HG03103 (cell line): ENCODE data around the gene COL4A2.
A peak's percentile ranks its signal among the peaks of the same experiment; 100 is the strongest.

Source experiments
- ATAC-seq: cut with Tn5 transposase; IDR thresholded peaks from one replicate; pipeline ENCODE4 v1.9.1; 2021; ENCODE audit warnings: low read depth; ENCODE audit not compliant: unreplicated experiment

COL4A2 gene

DNA sequence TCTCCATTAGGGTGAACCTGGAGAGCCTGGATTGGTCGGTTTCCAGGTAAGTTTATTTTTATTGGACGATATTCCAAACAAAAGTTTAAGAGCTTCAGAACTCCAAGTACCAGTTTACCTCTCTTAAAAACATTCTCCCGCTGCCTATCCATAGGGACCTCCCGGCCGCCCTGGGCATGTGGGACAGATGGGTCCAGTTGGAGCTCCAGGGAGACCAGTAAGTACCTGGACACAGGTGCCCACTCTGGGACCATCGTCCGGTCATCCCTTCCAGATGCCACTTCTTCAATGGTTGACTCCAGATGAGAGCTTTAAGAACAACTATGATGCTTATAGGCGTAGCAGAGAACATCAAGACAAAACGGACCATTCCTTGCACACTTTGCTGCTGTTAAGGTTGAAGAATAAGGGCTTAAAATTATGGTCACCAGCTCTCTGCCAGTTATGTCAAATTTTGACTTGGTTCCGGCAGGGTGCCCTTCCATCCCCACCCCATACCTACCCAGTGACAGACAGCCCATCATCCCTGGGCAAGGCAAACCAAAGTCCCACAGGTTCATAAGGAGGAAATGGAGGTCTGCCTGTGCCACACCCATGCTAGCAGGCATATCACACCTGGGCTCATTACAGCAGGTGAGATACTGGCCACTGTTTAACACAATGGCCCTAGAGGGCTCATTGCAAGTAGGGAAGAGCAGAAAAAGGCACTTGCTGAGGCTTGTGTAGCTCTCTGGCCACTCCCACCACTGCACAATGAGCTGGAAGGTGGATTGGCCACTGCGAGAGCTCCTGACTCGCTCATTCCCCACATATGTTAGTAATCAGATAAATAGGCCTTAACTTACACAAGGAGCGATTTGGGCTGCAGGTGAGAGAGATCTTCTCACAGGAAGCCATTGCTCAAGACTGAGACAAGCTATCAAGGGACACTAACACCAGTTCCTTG is 123.6 kb downstream of the COL4A2 start:
- no peak for ATAC-seq

GRCh38 chr13:110431425-110432294 is 124.6 kb downstream of the COL4A2 start:
- no peak for ATAC-seq

DNA sequence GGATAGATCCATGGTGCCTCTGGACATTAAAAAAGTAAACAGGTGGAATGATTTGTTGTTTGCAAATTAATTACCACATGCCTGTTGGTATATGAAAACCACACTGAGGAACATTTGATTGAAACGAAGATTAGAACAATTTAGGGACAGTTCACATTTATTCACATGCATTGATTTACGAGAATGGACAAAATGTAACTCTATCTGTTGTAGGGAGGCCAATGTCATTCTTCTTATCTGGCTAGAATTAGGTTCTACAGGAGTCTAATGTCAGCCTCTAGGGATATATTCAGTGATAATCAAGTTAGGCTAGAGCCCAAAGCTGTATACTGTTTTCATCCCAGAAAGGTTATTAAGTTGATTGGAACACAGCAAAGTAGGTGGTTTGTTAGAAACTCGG is 125.4 kb downstream of the COL4A2 start:
- ATAC-seq, result no peak

DNA sequence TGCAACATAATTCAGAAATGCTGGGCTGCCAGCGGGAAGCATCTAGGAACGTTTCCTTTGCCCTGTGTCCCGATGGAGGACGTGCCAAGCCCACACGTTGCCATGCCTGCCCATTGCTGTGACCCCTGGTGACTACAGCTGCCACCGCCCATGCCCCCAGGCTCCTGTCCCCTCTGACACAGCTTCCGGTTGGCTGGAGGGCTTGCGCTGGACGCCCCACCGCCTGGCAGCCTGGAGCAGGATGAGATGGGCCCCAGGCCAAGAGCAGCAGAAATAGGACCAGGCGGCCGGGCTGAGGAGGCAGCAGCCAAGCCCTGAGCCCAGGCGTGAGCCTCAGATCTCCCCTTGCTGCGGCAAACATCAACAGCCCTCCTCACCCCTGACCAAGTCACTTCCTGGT is 125.9 kb downstream of the COL4A2 start:
- ATAC-seq, result no peak

DNA sequence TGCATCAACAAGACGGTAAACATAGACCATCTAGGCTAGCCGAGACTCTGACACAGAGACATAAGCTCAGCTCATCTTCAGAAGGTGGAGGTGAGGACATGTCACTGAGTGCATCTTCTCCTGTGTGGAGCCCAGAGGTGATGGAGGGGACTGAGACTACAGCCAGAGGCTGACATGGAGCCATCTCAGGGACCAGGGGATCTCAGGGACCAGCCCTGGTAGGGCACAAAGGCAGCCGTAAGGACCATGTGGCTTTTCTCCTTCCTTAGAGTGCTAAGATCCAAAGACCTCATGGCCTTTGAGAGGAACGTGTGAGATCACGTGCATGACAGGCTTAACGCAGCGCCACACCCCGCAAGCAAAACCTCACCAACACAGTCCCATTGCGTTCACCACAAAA is 127.5 kb downstream of the COL4A2 start:
- no peak for ATAC-seq

GRCh38 chr13:110435331-110435730 is 128.2 kb downstream of the COL4A2 start:
- no peak for ATAC-seq

- no peak for ATAC-seq
These were observed 129.2 kb downstream of the COL4A2 start for GRCh38 chr13:110436276-110436675.

DNA sequence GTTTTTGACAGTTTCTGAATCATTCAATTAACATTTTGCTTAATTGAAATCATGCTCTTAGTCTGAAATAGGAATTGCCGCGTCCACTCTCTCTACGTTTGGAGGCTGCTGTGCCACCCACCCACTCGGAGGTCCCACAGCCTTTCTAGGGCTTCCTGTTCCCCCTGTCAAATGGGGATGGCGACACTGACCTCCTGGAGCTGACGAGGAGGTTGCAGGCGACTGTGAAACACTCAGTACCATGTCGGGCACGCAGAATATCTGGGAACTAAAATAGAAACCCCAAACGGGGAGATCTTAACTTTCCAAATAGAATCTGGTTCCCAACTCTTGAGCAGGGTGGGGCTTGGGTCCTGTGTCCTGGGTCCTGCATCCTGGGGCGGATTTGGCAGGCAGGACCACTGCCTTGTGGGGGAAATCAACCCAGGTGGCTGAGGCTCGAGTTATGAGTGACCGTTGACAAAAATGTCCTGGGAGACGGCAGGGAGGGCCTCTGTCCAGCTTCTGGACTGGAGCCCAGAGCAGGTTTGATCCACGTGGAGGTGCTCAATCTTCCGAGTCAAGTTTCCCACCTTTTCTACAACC is 129.8 kb downstream of the COL4A2 start:
- no peak for ATAC-seq

- ATAC-seq, result no peak
These were observed 131.1 kb downstream of the COL4A2 start for GRCh38 chr13:110438211-110438610.

- ATAC-seq, result no peak
These were observed 131.7 kb downstream of the COL4A2 start for GRCh38 chr13:110438776-110439175.

DNA sequence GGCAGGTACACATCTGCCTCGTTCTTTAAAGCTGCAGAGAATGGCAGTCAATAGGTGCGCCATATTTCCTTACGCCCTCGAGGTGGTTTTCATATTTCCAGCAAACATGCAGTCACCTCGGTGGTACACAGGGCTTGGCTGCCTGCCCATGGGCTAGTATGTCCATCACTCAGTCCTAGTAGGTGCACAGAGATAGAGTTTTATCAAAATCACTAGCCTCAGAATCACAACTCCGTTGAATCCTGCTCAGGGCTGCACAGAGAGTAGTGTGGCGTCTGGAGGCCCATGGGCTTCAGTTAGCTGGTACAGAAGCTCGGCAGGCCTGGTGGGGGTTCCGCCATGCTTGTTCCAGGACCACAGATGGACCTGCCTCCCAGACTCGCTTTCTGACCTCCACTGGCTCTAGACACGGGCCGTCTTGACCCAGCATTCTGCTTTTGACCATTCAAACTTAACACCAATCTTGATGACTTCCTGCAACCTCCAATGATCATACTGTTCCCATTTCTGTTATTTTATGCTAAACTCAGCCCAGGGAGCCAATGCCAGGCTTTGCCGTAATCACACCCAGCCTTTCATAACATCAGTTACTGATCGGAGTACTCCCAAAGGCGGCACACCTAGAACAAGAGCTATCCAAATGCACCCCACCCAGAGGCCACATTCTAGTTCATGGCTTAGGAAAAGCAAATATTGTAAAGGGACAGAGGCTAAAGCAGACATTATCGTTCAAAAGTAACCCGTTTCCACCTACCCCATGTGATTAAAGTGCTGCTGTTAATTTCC is 134.1 kb downstream of the COL4A2 start:
- no peak for ATAC-seq

- ATAC-seq, result no peak
These were observed 136.0 kb downstream of the COL4A2 start for GRCh38 chr13:110442930-110443621.

DNA sequence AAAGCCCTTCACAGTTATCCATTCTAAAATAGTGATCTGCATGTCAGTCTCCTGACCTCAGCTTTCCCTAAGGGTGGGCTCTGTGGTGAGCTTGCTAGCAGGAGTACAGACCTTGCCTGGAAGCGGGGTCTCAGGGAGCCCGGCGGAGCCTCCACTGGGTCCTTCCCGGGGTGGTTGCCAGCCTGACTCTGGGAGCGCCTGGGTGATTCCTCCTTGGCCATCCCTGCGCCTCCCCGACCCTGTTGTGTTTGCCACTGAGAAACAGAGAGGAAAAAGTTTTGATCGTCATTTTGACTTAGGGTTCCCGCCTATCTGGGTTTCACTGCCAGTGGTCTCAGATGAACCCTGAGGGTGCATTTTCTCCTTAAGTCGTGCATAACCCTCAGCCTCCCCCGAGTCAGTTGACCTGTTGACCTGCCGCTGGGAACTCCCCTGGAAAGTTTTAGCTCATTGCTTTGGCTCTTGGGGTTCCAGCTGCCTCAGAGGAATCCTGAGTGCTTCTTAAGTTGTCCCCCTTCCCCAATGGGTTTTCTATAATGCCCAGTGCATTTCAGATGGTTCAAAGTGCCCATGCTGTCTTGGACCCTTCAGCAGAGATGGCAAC is 136.6 kb downstream of the COL4A2 start:
- no peak for ATAC-seq

- no peak for ATAC-seq
These were observed 137.2 kb downstream of the COL4A2 start for GRCh38 chr13:110444226-110444653.

DNA sequence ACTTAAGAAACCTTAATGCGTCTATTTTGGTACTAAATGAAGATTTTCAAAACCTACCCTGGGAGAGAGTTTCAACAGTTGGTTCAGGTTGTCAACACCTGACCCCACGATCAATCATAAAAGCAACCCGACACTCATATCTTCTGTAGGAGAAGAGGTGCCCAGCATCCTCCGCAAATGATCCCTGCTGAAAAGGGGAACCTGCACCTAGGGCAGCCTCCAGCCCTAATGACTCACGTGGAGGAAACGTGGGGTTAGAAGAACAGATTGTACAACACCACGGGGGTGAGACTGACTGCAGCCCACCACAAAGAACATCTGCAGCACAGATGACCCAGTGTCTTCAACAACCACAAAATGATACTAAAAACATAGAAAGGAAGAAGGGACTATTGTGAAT is 138.1 kb downstream of the COL4A2 start:
- peak; percentile 58 for ATAC-seq

GRCh38 chr13:110445722-110446574 is 138.9 kb downstream of the COL4A2 start:
- no peak for ATAC-seq

GRCh38 chr13:110446575-110446890 is 139.4 kb downstream of the COL4A2 start:
- no peak for ATAC-seq

DNA sequence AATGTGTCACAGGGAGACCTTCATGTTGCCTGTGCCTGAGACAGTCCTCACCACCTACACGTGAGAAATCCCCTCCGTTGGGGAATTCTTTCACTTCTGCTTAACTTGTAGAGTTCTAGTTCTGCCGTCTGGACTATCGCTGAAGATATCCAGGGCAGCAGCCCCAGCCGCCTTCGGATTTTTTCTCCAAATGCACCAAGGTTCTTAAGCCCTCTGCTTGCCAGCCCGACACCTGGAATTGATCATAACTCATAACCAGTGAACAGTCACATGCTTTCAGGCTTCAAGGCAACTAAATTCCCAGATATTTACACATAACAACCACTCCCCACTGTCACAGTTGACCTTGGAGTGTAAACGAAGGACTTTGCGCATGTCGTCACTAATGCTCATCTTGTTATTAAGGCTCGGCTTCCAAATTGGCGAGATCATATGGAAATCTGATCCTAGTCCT is 140.0 kb downstream of the COL4A2 start:
- ATAC-seq, result no peak
